ENCODE measurements around the gene ALPL. TPM values are rescaled to one million over a fixed set of nuclear protein-coding genes. Genes with fewer than 3 reads are reported as not detected.

Gene ALPL
- total and polyA plus RNA-seq, 9 donors, result 1.2 to 9.2 (median 3.8) TPM

GRCh38 chr1:21624571-21625389 is 115.6 kb downstream of the ALPL start:
- no peak overlapping the region for H3K27ac ChIP-seq
- no peaks in the 10 kb centered on the region for H3K36me3 ChIP-seq
- peaks cover 6% of the 10 kb centered on the region for H3K4me1 ChIP-seq (ENCODE audit: insufficient read depth)
- WGBS, 3 donors, result 73 to 76% (median 73%) methylated on average over 11 of the region's 11 CpGs
- no peak for TF ChIP-seq POLR2A (IDR thresholded peaks at IDR 0.05)
- TF ChIP-seq CTCF (IDR thresholded peaks at IDR 0.05), result no peak
- no peak for TF ChIP-seq EP300 (IDR thresholded peaks at IDR 0.05)
- H3K27me3 ChIP-seq, result no peaks in the 10 kb centered on the region
- DNase-seq, result no peak
- intact Hi-C loops (cut with DNase I), result no loop called here
- no peaks in the 10 kb centered on the region for H3K9me3 ChIP-seq
- H3K4me3 ChIP-seq, result no peak overlapping the region

- Histone ChIP-seq H3K27me3 (no peaks in the 10 kb centered on the region), H3K36me3 (no peaks in the 10 kb centered on the region), H3K9me3 (no peaks in the 10 kb centered on the region), H3K27ac (no peak overlapping the region), H3K4me1 (ENCODE audit: insufficient read depth) (peaks cover 5% of the 10 kb centered on the region), H3K4me3 (no peak overlapping the region)
- TF ChIP-seq EP300 (IDR thresholded peaks at IDR 0.05) (no peak), POLR2A (IDR thresholded peaks at IDR 0.05) (no peak), CTCF (IDR thresholded peaks at IDR 0.05) (no peak)
- intact Hi-C loops (cut with DNase I), result no loop called here
- DNase-seq, result no peak
- WGBS, 3 donors, result 83 to 85% (median 84%) methylated on average over 13 of the region's 13 CpGs
Observed at GRCh38 chr1:21625390-21626190, 116.4 kb downstream of the ALPL start.

- intact Hi-C loops (cut with DNase I), result no loop called here
- H3K27me3 ChIP-seq, result no peaks in the 10 kb centered on the region
- no peak for DNase-seq
- TF ChIP-seq POLR2A (IDR thresholded peaks at IDR 0.05), result no peak
- TF ChIP-seq CTCF (IDR thresholded peaks at IDR 0.05), result no peak
- no peak for TF ChIP-seq EP300 (IDR thresholded peaks at IDR 0.05)
- H3K4me3 ChIP-seq, result no peak overlapping the region
- 89 to 94% (median 92%) methylated on average over 11 of the region's 11 CpGs for WGBS, 3 donors
- H3K4me1 ChIP-seq (ENCODE audit: insufficient read depth), result peaks cover 5% of the 10 kb centered on the region
- H3K9me3 ChIP-seq, result no peaks in the 10 kb centered on the region
- no peak overlapping the region for H3K27ac ChIP-seq
- no peaks in the 10 kb centered on the region for H3K36me3 ChIP-seq
Observed at GRCh38 chr1:21626921-21627339, 117.7 kb downstream of the ALPL start.

Other genes with a start within 250 kb of the ALPL start
- 100 to 1,000 TPM in 4 of 7 donors, 10 to 100 TPM in 3; 37.3 to 183 (median 119) TPM for gene ECE1, start 219.0 kb upstream of the ALPL start, total RNA-seq
- 100 to 1,000 TPM in 1 of 2 donors, 10 to 100 TPM in 1; 84.0 to 313 TPM for gene ECE1, start 219.0 kb upstream of the ALPL start, polyA plus RNA-seq
- gene NBPF3, start 69.3 kb upstream of the ALPL start, total RNA-seq, result 1 to 10 TPM; 5.6 to 9.8 (median 8.8) TPM
- gene NBPF3, start 69.3 kb upstream of the ALPL start, polyA plus RNA-seq, result 10 to 100 TPM in 1 of 2 donors, 1 to 10 TPM in 1; 4.2 to 11.1 TPM
- 1 to 10 TPM in 6 of 7 donors, under 1 TPM in 1; 0.60 to 9.4 (median 2.8) TPM for gene RAP1GAP, start 159.9 kb downstream of the ALPL start, total RNA-seq
- gene RAP1GAP, start 159.9 kb downstream of the ALPL start, polyA plus RNA-seq, result 1 to 10 TPM; 1.1 to 4.6 TPM

Data from ovary (tissue), 9 donors.